Activated CD8-positive, alpha-beta memory T cell treated with anti-CD3 and anti-CD28 coated beads for 4 hours (primary cell): Measurements from ENCODE around the gene REELD1.

Experiments used
- DNase-seq, 2 donors: peaks; one replicate each; pipeline ENCODE4 v3.0.0-alpha.2; 2020; ENCODE audit warnings: low read depth in 2 of 2

Gene REELD1

GRCh38 chr4:146265950-146266490 is 51.7 kb downstream of the REELD1 start:
- DNase-seq = no peak

DNA sequence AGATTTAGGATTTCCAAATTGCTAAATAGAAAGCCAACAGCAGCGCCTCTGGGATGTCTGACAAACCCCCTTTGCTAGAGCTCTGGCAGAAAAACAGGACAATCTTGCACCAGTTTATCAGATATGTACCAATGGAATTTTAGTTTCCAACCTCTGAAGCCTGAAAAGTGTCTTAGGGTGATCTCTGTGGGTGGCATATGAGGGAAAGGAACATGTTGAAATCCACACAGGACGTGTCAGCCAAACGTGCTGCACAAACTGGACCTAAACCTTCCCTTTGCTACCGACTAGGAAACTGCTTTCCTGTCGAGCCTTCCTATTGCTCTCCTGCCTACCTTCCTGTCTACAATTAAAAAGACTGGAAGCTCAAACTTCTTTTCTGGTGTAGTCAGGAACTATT is 53.5 kb downstream of the REELD1 start:
- no peak for DNase-seq

DNA sequence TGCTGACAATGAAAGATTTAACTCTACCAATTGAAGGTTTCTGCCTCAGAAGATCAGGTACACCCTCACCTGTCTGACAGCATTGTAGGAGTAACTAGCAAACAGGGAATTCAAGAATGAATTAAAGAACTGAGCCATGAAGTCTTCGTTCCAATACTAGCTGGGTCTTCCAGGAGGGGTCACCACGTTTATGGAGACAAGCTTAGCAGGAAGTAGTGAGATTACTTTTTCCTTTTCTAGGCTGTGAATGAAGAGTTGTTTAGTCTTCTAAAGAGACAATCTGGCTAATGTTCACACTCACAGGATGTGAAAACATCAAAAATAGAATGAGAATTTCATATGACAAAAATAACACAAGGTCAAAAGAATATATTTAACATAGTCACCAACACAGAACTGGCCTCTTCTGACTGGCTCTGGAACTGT is 54.9 kb downstream of the REELD1 start:
- DNase-seq = no peak

DNA sequence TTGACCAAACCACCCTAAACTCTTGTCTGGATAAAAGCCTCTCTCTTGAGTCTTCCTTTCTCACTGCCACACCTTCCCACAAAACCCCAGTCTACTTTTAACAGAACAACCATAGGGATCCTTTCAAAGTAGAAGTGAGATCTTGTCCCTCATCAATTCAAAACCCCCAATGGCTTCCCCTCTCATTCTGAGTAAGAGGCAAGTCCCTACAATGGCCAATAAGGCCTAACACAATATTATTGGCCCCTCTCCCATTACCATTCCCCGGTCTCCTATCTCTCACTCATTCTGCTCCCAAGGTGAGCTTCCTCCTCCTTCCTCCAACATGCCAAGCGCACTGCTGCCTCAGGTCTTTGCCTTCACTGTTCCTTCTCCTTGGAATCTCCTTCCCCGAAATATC is 57.1 kb downstream of the REELD1 start:
- DNase-seq = no peak

- DNase-seq = no peak
These were observed 59.0 kb downstream of the REELD1 start for GRCh38 chr4:146273204-146273901.

DNA sequence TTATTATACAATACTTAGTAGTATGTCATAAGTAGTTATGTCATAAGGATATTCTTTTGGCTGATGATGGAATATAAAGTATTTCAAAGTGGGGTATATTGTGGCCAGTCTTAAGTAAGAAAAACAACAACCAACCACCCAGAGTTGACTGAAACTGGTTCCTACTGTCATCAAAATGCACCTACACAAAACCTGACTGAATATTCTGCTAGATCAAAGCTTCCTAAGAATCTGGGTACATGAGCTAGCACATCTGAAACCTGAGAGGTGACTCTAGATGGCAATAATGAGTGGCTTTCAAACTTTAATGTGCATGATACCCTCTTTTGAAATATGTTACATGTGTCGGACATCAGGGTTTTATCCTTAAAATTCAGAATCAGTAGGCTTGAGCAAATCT is 60.4 kb downstream of the REELD1 start:
- DNase-seq = no peak

GRCh38 chr4:146275370-146275769 is 61.0 kb downstream of the REELD1 start:
- DNase-seq = no peak

DNA sequence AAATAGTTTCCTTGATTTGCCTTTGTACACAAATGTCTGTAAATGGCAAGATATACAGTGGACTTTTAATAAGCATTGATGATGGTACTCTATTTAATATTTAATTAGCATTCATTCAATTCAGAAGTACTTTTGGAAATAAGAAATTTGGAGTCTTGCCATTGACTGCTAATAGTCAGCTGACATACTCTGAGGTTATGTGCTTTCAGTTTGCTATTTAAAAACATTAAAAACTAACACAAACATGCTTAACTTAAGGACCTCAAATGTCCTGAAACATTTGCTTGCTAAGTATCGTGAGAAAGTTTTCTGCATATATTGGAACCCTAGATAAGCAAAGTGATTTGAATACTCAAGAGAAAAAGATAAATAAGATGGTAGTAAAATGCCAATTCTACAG is 64.6 kb downstream of the REELD1 start:
- no peak for DNase-seq
